B cell (primary cell): ENCODE measurements around the gene NEK11. TPM values are rescaled to one million over a fixed set of nuclear protein-coding genes. Genes with fewer than 3 reads are reported as not detected.
"Not testable (repeated sequence)": the region's sequence is repeated elsewhere in the genome, so short reads cannot be mapped to it uniquely, and the experiment has no call there.

Experiments
- ATAC-seq: fragments of 200-7000 bp; cut with Tn5 transposase; one replicate; pipeline ENCODE4 v1.10.0; 2021; ENCODE audit warnings: low read depth, mild to moderate bottlenecking, moderate number of reproducible peaks, moderate library complexity
- CTCF ChIA-PET: fragments of 350-600 bp; sonication (Branson Sonifier 250); formaldehyde crosslinking; loops from one replicate; lab custom pipeline; 2021; ENCODE audit warnings: antibody characterized with exemption, inconsistent platforms; lab: Charles Lee
- POLR2A ChIA-PET: fragments of 350-600 bp; sonication (Branson Sonifier 250); formaldehyde crosslinking; loops from one replicate; lab custom pipeline; 2021; ENCODE audit warnings: antibody characterized with exemption; lab: Charles Lee
- DNase-seq: peaks from one replicate; pipeline ENCODE4 v3.0.0; 2013
- H2AFZ ChIP-seq: 2 replicates; pipeline ENCODE4 v1.6.1; 2012; ENCODE audit warnings: mild to moderate bottlenecking, low read depth, low read length; ENCODE audit not compliant: insufficient read depth, poor library complexity, severe bottlenecking
- H3K27ac ChIP-seq, 2 donors: 1 replicate in 1 of 2; 2 replicates in 1 of 2; pipeline ENCODE4 v1.5.1; 2012 to 2013; ENCODE audit warnings: low read length in 2 of 2, mild to moderate bottlenecking in 2 of 2, moderate library complexity in 1 of 2
- H3K27me3 ChIP-seq, 4 experiments: fragments of 200-600 bp in 1 of 4; sonication (generic) in 1 of 4; replicated peaks in 1 of 4; 1 replicate in 2 of 4; 2 replicates in 2 of 4; pipeline versions ENCODE4 v1.6.1 to v1.7.0; 2013 to 2016; ENCODE audit warnings: low read length in 3 of 4, mild to moderate bottlenecking in 2 of 4, mixed read lengths in 1 of 4, moderate library complexity in 1 of 4; ENCODE audit not compliant: insufficient read depth in 4 of 4, control insufficient read depth in 3 of 4; ENCODE audit errors: control extremely low read depth in 1 of 4
- H3K36me3 ChIP-seq, 2 experiments: replicated peaks in 1 of 2; 1 replicate in 1 of 2; 2 replicates in 1 of 2; pipeline versions ENCODE4 v1.6.1 to v1.7.1; 2013; ENCODE audit warnings: low read length in 1 of 2; ENCODE audit not compliant: insufficient read depth in 2 of 2, control insufficient read depth in 1 of 2; ENCODE audit errors: control extremely low read depth in 1 of 2, extremely low read depth in 1 of 2
- H3K4me1 ChIP-seq, 2 donors: fragments of 200-600 bp in 1 of 2; sonication (generic) in 1 of 2; 1 replicate in 1 of 2; 2 replicates in 1 of 2; pipeline versions ENCODE4 v1.5.1 to v1.6.1; 2013 to 2017; ENCODE audit warnings: low read length in 2 of 2; ENCODE audit not compliant: control insufficient read depth in 2 of 2, insufficient read depth in 2 of 2
- H3K4me2 ChIP-seq: replicated peaks from 2 replicates; pipeline ENCODE3; 2012; ENCODE audit warnings: mild to moderate bottlenecking, low read depth, low read length; ENCODE audit not compliant: poor library complexity, severe bottlenecking
- H3K4me3 ChIP-seq, 5 experiments: fragments of 200-600 bp in 1 of 5; sonication (generic) in 1 of 5; 1 replicate in 3 of 5; 2 replicates in 2 of 5; pipeline versions ENCODE4 v1.5.1 to v1.7.0; 2011 to 2016; ENCODE audit warnings: low read length in 4 of 5, mild to moderate bottlenecking in 4 of 5, low read depth in 2 of 5, control low read depth in 1 of 5, moderate library complexity in 1 of 5; ENCODE audit not compliant: insufficient read depth in 1 of 5; ENCODE audit errors: control extremely low read depth in 1 of 5, extremely low read depth in 1 of 5
- H3K79me2 ChIP-seq: fragments of 200-600 bp; sonication (generic); one replicate; pipeline ENCODE4 v1.6.0; 2016; ENCODE audit warnings: low read length; ENCODE audit not compliant: control insufficient read depth, insufficient read depth
- H3K9ac ChIP-seq: fragments of 200-600 bp; sonication (generic); 2 replicates; pipeline ENCODE4 v1.6.1; 2017; ENCODE audit warnings: mild to moderate bottlenecking, low read length, moderate library complexity
- H3K9me3 ChIP-seq, 3 donors: one replicate each; pipeline versions ENCODE4 v1.6.1 to v1.7.1; 2013; ENCODE audit warnings: low read length in 2 of 3; ENCODE audit not compliant: control insufficient read depth in 2 of 3, insufficient read depth in 1 of 3; ENCODE audit errors: control extremely low read depth in 1 of 3
- H4K20me1 ChIP-seq: 2 replicates; pipeline ENCODE4 v1.6.0; 2012; ENCODE audit warnings: mild to moderate bottlenecking, low read length; ENCODE audit not compliant: insufficient read depth, control insufficient read depth, poor library complexity, severe bottlenecking
- H3K27ac Mint-ChIP-seq: one replicate; pipeline ENCODE4 v1.8.0; 2021; ENCODE audit warnings: mixed read lengths
- H3K27me3 Mint-ChIP-seq: one replicate; pipeline ENCODE4 v1.8.0; 2021; ENCODE audit warnings: mixed read lengths
- H3K4me1 Mint-ChIP-seq: one replicate; pipeline ENCODE4 v1.8.0; 2021; ENCODE audit warnings: mixed read lengths
- H3K4me3 Mint-ChIP-seq: one replicate; pipeline ENCODE4 v1.8.0; 2021; ENCODE audit warnings: mixed read lengths
- H3K9me3 Mint-ChIP-seq: one replicate; pipeline ENCODE4 v1.8.0; 2022; ENCODE audit warnings: mixed read lengths; ENCODE audit not compliant: insufficient read depth
- CTCF ChIP-seq: fragments of 200-600 bp; IDR thresholded peaks from one replicate; pipeline ENCODE4 v1.8.0; 2022; ENCODE audit warnings: antibody characterized with exemption, mild to moderate bottlenecking
- EZH2 ChIP-seq: IDR thresholded peaks from 2 replicates; pipeline ENCODE4 v1.6.1; 2012; ENCODE audit warnings: borderline replicate concordance, low read depth, mild to moderate bottlenecking, moderate library complexity, low read length; ENCODE audit not compliant: insufficient read depth, poor library complexity, severe bottlenecking
- whole genome bisulfite sequencing: methylation state at CpG from one replicate; pipeline ENCODE4 v1.1.5; 2013; ENCODE audit warnings: missing lambda C conversion rate; ENCODE audit not compliant: insufficient coverage; 5-methylcytosine and 5-hydroxymethylcytosine counted together
- intact Hi-C: fragments of 100-400 bp; cut with micrococcal nuclease; formaldehyde crosslinking; loops from one replicate; pipeline ENCODE4 v1.10.0; 2022
- polyA plus RNA-seq: library from polyadenylated mRNA; depleted of rRNA; stranded (reverse); fragments of >200 nt; gene quantifications from 2 replicates; pipeline ENCODE4 v1.2.3, GENCODE V29; 2012
- total RNA-seq, 2 donors: library from RNA; stranded (reverse); fragments of 120-200 nt in 1 of 2; gene quantifications; 1 replicate in 1 of 2; 2 replicates in 1 of 2; pipeline versions ENCODE4 v1.2.3 to v1.2.4, GENCODE V29; 2013 to 2022

The NEK11 gene
- total and polyA plus RNA-seq, 2 donors (not counting 1 experiment from before 2014, with no cell fraction given) = 1.00 to 7.7 TPM

DNA sequence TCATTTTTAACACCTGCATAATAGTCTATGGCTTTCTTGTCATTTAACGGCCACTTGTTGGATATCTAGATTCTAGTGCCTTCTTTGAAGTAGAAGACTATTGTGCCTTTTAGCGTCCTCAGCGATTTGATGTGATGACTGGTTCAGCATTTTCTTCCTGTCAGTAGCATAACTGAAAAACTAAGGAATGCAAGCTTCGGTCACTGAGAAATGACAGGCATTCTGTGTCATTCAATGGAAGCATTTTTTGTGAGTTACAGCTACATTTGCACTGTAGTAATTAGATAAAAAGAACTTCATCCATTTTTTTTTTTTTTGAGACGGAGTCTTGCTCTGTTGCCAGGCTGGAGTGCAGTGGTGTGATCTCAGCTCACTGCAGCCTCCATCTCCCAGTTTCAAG is 10.3 kb downstream of the NEK11 start:
- Mint-ChIP-seq H3K27me3 (peaks cover 6% of the 10 kb centered on the region), H3K4me3 (no peak overlapping the region), H3K4me1 (peaks cover 3% of the 10 kb centered on the region), H3K27ac (no peak overlapping the region), H3K9me3 (no peaks in the 10 kb centered on the region)
- TF ChIP-seq CTCF (no peak), EZH2 (no peak)
- H3K9ac ChIP-seq = no peak overlapping the region
- H3K27ac ChIP-seq = no peak overlapping the region
- no peaks in the 10 kb centered on the region for H3K9me3 ChIP-seq
- no peak overlapping the region for H3K4me3 ChIP-seq
- CTCF ChIA-PET = interaction anchor here (1.4 kb wide), 1 partner anchor 1305 kb away, joined by 4 read pairs; no protein-coding TSS in a partner anchor
- no peak overlapping the region for H3K4me2 ChIP-seq
- peaks cover 0 to 2% of the 10 kb centered on the region in 2 donors for H3K4me1 ChIP-seq
- no peak for ATAC-seq
- no peaks in the 10 kb centered on the region for H3K27me3 ChIP-seq
- POLR2A ChIA-PET = no interaction called here
- intact Hi-C loops = loop anchor here (10.0 kb wide), 1 partner anchor 758 kb away; no protein-coding TSS in a partner anchor
- no peak for DNase-seq
- no peaks in the 10 kb centered on the region for H3K36me3 ChIP-seq
- no peaks in the 10 kb centered on the region for H4K20me1 ChIP-seq
- no peak overlapping the region for H2AFZ ChIP-seq
- WGBS = 100% methylated on average over 4 of the region's 5 CpGs
- H3K79me2 ChIP-seq = no peaks in the 10 kb centered on the region

DNA sequence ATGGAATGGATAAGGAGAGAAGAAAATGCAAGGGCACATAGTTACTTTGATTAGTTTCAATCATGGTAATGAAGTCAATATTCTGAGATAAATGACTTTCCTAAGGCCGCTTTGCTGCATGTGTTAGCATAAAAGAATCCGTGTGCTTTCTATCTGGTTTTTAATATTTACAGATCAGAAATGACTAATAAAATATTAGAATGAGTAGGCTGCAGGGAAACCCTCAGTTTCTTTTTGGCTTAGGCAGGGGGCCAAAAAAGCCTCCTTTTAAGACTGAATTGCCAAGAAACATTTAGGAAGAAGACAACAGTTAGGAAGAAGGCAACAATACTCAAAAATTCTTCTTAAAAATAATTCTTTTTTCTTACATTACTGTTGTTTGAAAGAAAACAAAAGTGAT is 11.6 kb downstream of the NEK11 start:
- no peak overlapping the region for H3K27ac Mint-ChIP-seq
- WGBS = no CpG with 5 or more reads among the region's 2 CpGs
- ATAC-seq = no peak
- H4K20me1 ChIP-seq = no peaks in the 10 kb centered on the region
- no peaks in the 10 kb centered on the region for H3K36me3 ChIP-seq
- peaks cover 6% of the 10 kb centered on the region for H3K27me3 Mint-ChIP-seq
- peaks cover 2% of the 10 kb centered on the region for H3K9me3 Mint-ChIP-seq
- ChIA-PET POLR2A (no interaction called here), CTCF (interaction anchor here (1.7 kb wide), 1 partner anchor 12 kb away, joined by 4 read pairs; the partner anchor contains the start of genes ASTE1 and NEK11)
- H3K4me1 ChIP-seq = peaks cover 0 to 5% of the 10 kb centered on the region in 2 donors
- H3K27me3 ChIP-seq = no peaks in the 10 kb centered on the region
- peaks cover 3% of the 10 kb centered on the region for H3K4me1 Mint-ChIP-seq
- H3K79me2 ChIP-seq = no peaks in the 10 kb centered on the region
- no peak overlapping the region for H3K27ac ChIP-seq
- H2AFZ ChIP-seq = no peak overlapping the region
- H3K9me3 ChIP-seq = peaks cover 0 to 2% (median 0%) of the 10 kb centered on the region in 3 donors
- TF ChIP-seq CTCF = no peak
- TF ChIP-seq EZH2 = no peak
- intact Hi-C loops = loop anchor here (10.0 kb wide), 1 partner anchor 756 kb away; no protein-coding TSS in a partner anchor
- no peak overlapping the region for H3K4me3 ChIP-seq
- no peak overlapping the region for H3K9ac ChIP-seq
- H3K4me3 Mint-ChIP-seq = no peak overlapping the region
- DNase-seq = no peak
- no peak overlapping the region for H3K4me2 ChIP-seq

DNA sequence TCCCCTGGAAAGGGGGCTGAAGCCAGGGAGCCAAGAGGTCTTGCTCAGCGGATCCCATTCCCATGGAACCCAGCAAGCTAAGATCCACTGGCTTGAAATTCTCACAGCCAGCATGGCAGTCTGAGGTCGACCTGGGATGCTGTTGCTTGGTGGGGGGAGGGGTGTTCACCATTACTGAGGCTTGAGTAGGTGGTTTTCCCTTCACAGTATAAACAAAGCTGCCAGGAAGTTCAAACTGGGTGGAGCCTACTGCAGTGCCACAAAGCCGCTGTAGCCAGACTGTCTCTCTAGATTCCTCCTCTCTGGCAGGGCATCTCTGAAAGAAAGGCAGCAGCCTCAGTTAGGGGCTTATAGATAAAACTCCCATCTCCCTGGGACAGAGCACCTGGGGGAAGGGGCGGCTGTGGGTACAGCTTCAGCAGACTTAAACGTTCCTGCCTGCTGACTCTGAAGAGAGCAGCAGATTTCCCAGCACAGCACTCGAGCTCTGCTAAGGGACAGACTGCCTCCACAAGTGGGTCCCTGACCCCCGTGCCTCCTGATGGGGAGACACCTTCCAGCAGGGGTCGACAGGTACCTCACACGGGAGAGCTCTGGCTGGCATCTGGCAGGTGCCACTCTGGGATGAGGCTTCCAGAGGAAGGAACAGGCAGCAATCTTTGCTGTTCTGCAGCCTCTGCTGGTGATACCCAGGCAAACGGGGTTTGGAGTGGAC is 15.8 kb downstream of the NEK11 start:
- H3K27me3 ChIP-seq, POLR2A ChIA-PET, H3K36me3 ChIP-seq, H3K9me3 Mint-ChIP-seq, H3K27ac Mint-ChIP-seq, H3K4me1 ChIP-seq, DNase-seq, H2AFZ ChIP-seq, H3K4me3 Mint-ChIP-seq, H3K4me1 Mint-ChIP-seq, H3K9ac ChIP-seq, H3K27ac ChIP-seq, H4K20me1 ChIP-seq, intact Hi-C loops, H3K9me3 ChIP-seq, H3K4me3 ChIP-seq, H3K79me2 ChIP-seq, H3K4me2 ChIP-seq, ATAC-seq: not testable (repeated sequence)
- H3K27me3 Mint-ChIP-seq = peaks cover 20% of the 10 kb centered on the region
- CTCF ChIA-PET = interaction anchor here (0.7 to 1.4 kb wide), 2 partner anchors 9 to 10 kb away, joined by 4 to 5 read pairs; no protein-coding TSS in a partner anchor
- WGBS = 71% methylated on average over 7 of the region's 10 CpGs
